IPS-NIHi7 (cell line): ENCODE measurements around the gene SLC6A18.
A peak's percentile ranks its signal among the peaks of the same experiment; 100 is the strongest.
"Not testable (repeated sequence)": the region's sequence is repeated elsewhere in the genome, so short reads cannot be mapped to it uniquely, and the experiment has no call there.

Experiments used
- DNase-seq: peaks from one replicate; pipeline ENCODE4 v3.0.0; 2012; ENCODE audit warnings: mixed read lengths; ENCODE audit errors: extremely low spot score

The SLC6A18 gene

GRCh38 chr5:1290956-1291355, 65.8 kb downstream of the SLC6A18 start:
- DNase-seq: not testable (repeated sequence)

- no peak for DNase-seq
Measured at GRCh38 chr5:1291611-1292080, 66.5 kb downstream of the SLC6A18 start.

GRCh38 chr5:1292139-1292538, 67.0 kb downstream of the SLC6A18 start:
- DNase-seq: no peak

- no peak for DNase-seq
Measured at GRCh38 chr5:1292846-1293415, 67.8 kb downstream of the SLC6A18 start.

GRCh38 chr5:1293416-1294205, 68.4 kb downstream of the SLC6A18 start:
- DNase-seq: no peak

- peak; percentile 49 for DNase-seq
Measured at GRCh38 chr5:1294206-1294834, 69.1 kb downstream of the SLC6A18 start.

GRCh38 chr5:1294835-1295649, 69.9 kb downstream of the SLC6A18 start, which contains the start of gene TERT:
Gene TERT, minus strand, starts transcription at chr5:1295068. Its CDS starts 79 bp downstream, at chr5:1294989.
- DNase-seq: peak; percentile 90

GRCh38 chr5:1295650-1296037, 70.5 kb downstream of the SLC6A18 start:
- no peak for DNase-seq
